HepG2 (cell line): ENCODE data around the gene VAMP5. TPM values are rescaled to one million over a fixed set of nuclear protein-coding genes. Genes with fewer than 3 reads are reported as not detected.

Experiments
- DNMT3B ChIP-seq: conservative IDR thresholded peaks from 2 replicates; pipeline ENCODE4 v1.6.1; 2016; ENCODE audit warnings: missing biosample characterization, control low read depth
- FOXK1 ChIP-seq: sonication (generic); formaldehyde crosslinking; IDR thresholded peaks from 2 replicates; pipeline ENCODE4 v1.4.0; 2020; ENCODE audit warnings: low read depth, missing genetic modification reagents, borderline replicate concordance
- KDM6A ChIP-seq: IDR thresholded peaks from 2 replicates; pipeline ENCODE4 v1.6.1; 2016; ENCODE audit warnings: low read depth
- KLF11 ChIP-seq: IDR thresholded peaks from 2 replicates; pipeline ENCODE4 v1.6.1; 2016; ENCODE audit warnings: missing compliant biosample characterization
- NCOR1 ChIP-seq: fragments of 200-600 bp; sonication (generic); IDR thresholded peaks from 2 replicates; pipeline ENCODE4 v1.7.0; 2017; ENCODE audit warnings: antibody characterized with exemption, low read length, borderline replicate concordance
- PHF5A ChIP-seq: IDR thresholded peaks from one replicate; pipeline ENCODE4 v1.6.1; 2018; ENCODE audit warnings: low read depth, missing genetic modification reagents; ENCODE audit not compliant: unreplicated experiment
- SATB2 ChIP-seq: sonication (generic); formaldehyde crosslinking; IDR thresholded peaks from 2 replicates; pipeline ENCODE4 v1.5.0; 2020; ENCODE audit warnings: missing genetic modification reagents
- SMAD9 ChIP-seq: sonication (generic); formaldehyde crosslinking; IDR thresholded peaks from 2 replicates; pipeline ENCODE4 v1.5.1; 2020; ENCODE audit warnings: mild to moderate bottlenecking, missing genetic modification reagents
- TARDBP ChIP-seq: sonication (generic); formaldehyde crosslinking; IDR thresholded peaks from 2 replicates; pipeline ENCODE4 v1.8.0; 2022; ENCODE audit warnings: mild to moderate bottlenecking, missing genetic modification reagents
- ZNF232 ChIP-seq: sonication (generic); formaldehyde crosslinking; IDR thresholded peaks from 2 replicates; pipeline ENCODE4 v1.4.0; 2020; ENCODE audit warnings: missing genetic modification reagents, borderline replicate concordance
- ZNF749 ChIP-seq: sonication (generic); formaldehyde crosslinking; IDR thresholded peaks from 2 replicates; pipeline ENCODE4 v1.8.0; 2022; ENCODE audit warnings: mild to moderate bottlenecking, missing genetic modification reagents, moderate library complexity, borderline replicate concordance
- ZNF792 ChIP-seq: IDR thresholded peaks from 2 replicates; pipeline ENCODE4 v1.6.1; 2016
- ZSCAN20 ChIP-seq: sonication (generic); formaldehyde crosslinking; IDR thresholded peaks from 2 replicates; pipeline ENCODE4 v1.4.0; 2020; ENCODE audit warnings: missing genetic modification reagents, mild to moderate bottlenecking, borderline replicate concordance
- polyA plus RNA-seq, 8 experiments: library from polyadenylated mRNA; depleted of rRNA in 3 of 8; stranded (reverse) in 7 of 8; unstranded in 1 of 8; fragments of >200 nt; fragmentation: Illumina TruSeq in 4 of 8; extraction: Trizol in 4 of 8; gene quantifications; 2 replicates each; pipeline versions ENCODE4 v1.2.1 to v1.2.3, GENCODE V29; 2011 to 2016; ENCODE audit warnings: low read depth in 4 of 8, missing spikeins in 1 of 8, mixed read lengths in 1 of 8; ENCODE audit not compliant: insufficient read depth in 1 of 8
- total RNA-seq, 5 experiments: library from RNA; depleted of rRNA; stranded (reverse); fragments of >200 nt; fragmentation: Illumina TruSeq; extraction: Trizol; gene quantifications; 2 replicates each; pipeline ENCODE4 v1.2.3, GENCODE V29; 2016; ENCODE audit warnings: low read depth in 1 of 5
- TF ChIP-seq, protein P1 (sequence below): sonication (generic); formaldehyde crosslinking; IDR thresholded peaks from one replicate; pipeline ENCODE4 v1.5.1; 2020; ENCODE audit warnings: mild to moderate bottlenecking, missing genetic modification reagents; ENCODE audit errors: not compliant biosample characterization
- TF ChIP-seq, protein P2 (sequence below): IDR thresholded peaks from 2 replicates; pipeline ENCODE4 v1.6.1; 2016
- TF ChIP-seq, protein P3 (sequence below): sonication (generic); formaldehyde crosslinking; IDR thresholded peaks from 2 replicates; pipeline ENCODE4 v1.5.0; 2020; ENCODE audit warnings: mild to moderate bottlenecking, missing genetic modification reagents
- TF ChIP-seq, protein P4 (sequence below): IDR thresholded peaks from 2 replicates; pipeline ENCODE4 v1.6.1; 2012; ENCODE audit warnings: inconsistent platforms

The VAMP5 gene
- total and polyA plus RNA-seq, 2 of the 13 experiments (the other 11 are each of a cell fraction or from before 2014, with no cell fraction given): 7.2 to 56.7 TPM

DNA sequence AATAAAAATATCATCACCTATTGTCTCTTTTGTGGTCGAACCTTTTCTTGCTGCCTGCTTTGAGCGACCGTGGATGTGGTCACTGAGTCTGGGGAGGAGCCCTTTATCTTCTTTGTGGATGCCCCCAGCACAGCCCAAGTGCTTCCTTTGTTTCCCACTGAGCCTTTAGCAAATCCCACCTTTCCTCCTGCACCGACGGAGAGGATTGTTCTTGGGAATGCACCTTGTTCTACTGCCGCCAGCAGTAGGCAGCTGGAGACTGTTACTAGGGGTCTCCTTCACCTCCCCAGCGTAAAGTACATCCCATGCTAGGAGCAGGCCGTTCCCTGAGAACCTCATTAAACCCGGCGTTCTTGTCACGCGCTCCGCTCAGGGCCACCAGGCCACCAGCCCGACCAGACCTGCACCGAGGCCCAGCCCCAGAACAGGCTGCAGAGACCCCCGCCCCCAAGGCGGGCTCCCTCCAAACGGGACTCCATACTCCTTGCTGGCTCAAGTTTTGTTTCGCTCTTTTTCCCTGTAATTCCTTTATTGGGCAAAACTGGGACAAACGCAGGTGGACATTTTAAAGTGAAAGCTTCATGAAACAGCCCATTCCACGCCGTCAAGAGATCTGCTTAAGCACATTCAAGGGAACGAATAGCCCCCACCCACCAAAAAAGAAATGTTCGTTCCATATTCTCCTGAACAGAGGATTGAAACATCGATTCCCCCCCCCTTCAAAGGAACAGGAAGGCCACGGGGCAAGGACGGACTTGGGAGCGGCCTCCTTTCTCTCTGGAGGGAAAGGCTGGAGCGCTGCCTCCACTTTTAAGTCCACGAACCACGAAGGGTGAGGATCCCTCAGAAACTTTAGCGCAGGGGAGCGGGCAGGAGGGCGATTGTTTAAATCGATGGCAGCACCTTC, 46.4 kb upstream of the VAMP5 start (continued):
- TF ChIP-seq, protein P1, sequence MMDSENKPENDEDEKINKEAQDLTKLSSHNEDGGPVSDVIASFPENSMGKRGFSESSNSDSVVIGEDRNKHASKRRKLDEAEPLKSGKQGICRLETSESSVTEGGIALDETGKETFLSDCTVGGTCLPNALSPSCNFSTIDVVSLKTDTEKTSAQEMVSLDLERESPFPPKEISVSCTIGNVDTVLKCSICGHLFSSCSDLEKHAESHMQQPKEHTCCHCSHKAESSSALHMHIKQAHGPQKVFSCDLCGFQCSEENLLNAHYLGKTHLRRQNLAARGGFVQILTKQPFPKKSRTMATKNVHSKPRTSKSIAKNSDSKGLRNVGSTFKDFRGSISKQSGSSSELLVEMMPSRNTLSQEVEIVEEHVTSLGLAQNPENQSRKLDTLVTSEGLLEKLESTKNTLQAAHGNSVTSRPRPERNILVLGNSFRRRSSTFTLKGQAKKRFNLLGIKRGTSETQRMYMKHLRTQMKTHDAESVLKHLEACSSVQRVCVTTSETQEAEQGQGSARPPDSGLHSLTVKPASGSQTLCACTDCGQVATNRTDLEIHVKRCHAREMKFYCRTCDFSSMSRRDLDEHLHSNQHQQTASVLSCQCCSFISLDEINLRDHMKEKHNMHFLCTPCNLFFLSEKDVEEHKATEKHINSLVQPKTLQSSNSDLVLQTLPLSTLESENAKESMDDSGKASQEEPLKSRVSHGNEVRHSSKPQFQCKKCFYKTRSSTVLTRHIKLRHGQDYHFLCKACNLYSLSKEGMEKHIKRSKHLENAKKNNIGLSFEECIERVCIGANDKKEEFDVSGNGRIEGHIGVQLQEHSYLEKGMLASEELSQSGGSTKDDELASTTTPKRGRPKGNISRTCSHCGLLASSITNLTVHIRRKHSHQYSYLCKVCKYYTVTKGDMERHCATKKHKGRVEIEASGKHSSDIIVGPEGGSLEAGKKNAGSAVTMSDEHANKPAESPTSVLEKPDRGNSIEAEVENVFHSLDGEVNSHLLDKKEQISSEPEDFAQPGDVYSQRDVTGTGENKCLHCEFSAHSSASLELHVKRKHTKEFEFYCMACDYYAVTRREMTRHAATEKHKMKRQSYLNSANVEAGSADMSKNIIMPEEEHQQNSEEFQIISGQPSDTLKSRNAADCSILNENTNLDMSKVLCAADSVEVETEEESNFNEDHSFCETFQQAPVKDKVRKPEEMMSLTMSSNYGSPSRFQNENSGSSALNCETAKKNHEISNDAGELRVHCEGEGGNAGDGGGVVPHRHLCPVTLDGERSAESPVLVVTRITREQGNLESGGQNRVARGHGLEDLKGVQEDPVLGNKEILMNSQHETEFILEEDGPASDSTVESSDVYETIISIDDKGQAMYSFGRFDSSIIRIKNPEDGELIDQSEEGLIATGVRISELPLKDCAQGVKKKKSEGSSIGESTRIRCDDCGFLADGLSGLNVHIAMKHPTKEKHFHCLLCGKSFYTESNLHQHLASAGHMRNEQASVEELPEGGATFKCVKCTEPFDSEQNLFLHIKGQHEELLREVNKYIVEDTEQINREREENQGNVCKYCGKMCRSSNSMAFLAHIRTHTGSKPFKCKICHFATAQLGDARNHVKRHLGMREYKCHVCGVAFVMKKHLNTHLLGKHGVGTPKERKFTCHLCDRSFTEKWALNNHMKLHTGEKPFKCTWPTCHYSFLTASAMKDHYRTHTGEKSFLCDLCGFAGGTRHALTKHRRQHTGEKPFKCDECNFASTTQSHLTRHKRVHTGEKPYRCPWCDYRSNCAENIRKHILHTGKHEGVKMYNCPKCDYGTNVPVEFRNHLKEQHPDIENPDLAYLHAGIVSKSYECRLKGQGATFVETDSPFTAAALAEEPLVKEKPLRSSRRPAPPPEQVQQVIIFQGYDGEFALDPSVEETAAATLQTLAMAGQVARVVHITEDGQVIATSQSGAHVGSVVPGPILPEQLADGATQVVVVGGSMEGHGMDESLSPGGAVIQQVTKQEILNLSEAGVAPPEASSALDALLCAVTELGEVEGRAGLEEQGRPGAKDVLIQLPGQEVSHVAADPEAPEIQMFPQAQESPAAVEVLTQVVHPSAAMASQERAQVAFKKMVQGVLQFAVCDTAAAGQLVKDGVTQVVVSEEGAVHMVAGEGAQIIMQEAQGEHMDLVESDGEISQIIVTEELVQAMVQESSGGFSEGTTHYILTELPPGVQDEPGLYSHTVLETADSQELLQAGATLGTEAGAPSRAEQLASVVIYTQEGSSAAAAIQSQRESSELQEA (CRISPR knock-in tag): no peak
- TF ChIP-seq TARDBP: no peak; the same call in 1 of the 2 replicates
- no peak; the same call in 1 of the 2 replicates for TF ChIP-seq FOXK1 (CRISPR knock-in tag)
- TF ChIP-seq NCOR1: no peak
- no peak for TF ChIP-seq SMAD9 (CRISPR knock-in tag)
- TF ChIP-seq SATB2 (CRISPR knock-in tag): no peak; the same call in 1 of the 2 replicates
- no peak for TF ChIP-seq KDM6A (CRISPR knock-in tag)
- TF ChIP-seq ZNF792 (CRISPR knock-in tag): 0 out of 2 replicates have a peak, but pooled peaks have one; percentile 23
- no peak for TF ChIP-seq ZNF232 (CRISPR knock-in tag)
- TF ChIP-seq KLF11 (CRISPR knock-in tag): 0 out of 2 replicates have a peak, but pooled peaks have one; percentile 31
- TF ChIP-seq, protein P2, sequence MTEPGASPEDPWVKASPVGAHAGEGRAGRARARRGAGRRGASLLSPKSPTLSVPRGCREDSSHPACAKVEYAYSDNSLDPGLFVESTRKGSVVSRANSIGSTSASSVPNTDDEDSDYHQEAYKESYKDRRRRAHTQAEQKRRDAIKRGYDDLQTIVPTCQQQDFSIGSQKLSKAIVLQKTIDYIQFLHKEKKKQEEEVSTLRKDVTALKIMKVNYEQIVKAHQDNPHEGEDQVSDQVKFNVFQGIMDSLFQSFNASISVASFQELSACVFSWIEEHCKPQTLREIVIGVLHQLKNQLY (CRISPR knock-in tag): no peak
- no peak for TF ChIP-seq PHF5A (CRISPR knock-in tag)
- TF ChIP-seq ZNF749 (CRISPR knock-in tag): no peak
- no peak for TF ChIP-seq DNMT3B
- TF ChIP-seq ZSCAN20 (CRISPR knock-in tag): 0 out of 2 replicates have a peak, but pooled peaks have one; percentile 31
- TF ChIP-seq, protein P3, sequence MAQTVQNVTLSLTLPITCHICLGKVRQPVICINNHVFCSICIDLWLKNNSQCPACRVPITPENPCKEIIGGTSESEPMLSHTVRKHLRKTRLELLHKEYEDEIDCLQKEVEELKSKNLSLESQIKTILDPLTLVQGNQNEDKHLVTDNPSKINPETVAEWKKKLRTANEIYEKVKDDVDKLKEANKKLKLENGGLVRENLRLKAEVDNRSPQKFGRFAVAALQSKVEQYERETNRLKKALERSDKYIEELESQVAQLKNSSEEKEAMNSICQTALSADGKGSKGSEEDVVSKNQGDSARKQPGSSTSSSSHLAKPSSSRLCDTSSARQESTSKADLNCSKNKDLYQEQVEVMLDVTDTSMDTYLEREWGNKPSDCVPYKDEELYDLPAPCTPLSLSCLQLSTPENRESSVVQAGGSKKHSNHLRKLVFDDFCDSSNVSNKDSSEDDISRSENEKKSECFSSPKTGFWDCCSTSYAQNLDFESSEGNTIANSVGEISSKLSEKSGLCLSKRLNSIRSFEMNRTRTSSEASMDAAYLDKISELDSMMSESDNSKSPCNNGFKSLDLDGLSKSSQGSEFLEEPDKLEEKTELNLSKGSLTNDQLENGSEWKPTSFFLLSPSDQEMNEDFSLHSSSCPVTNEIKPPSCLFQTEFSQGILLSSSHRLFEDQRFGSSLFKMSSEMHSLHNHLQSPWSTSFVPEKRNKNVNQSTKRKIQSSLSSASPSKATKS (CRISPR knock-in tag): no peak; the same call in 1 of the 2 replicates
- TF ChIP-seq, protein P4, sequence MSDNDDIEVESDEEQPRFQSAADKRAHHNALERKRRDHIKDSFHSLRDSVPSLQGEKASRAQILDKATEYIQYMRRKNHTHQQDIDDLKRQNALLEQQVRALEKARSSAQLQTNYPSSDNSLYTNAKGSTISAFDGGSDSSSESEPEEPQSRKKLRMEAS: peak; percentile 88
